HG02759 (cell line): ENCODE measurements around the gene DYNC2H1.

ENCODE experiments used
- ATAC-seq: cut with Tn5 transposase; IDR thresholded peaks from one replicate; pipeline ENCODE4 v1.9.1; 2021; ENCODE audit warnings: mild to moderate bottlenecking, moderate library complexity; ENCODE audit not compliant: unreplicated experiment

DYNC2H1 gene

GRCh38 chr11:103441021-103441420 is 331.8 kb downstream of the DYNC2H1 start:
- ATAC-seq: no peak

- ATAC-seq: no peak
These were observed 339.7 kb downstream of the DYNC2H1 start for GRCh38 chr11:103448966-103449365.

GRCh38 chr11:103450241-103450640 is 341.0 kb downstream of the DYNC2H1 start:
- no peak for ATAC-seq

GRCh38 chr11:103453126-103453525 is 343.9 kb downstream of the DYNC2H1 start:
- no peak for ATAC-seq

GRCh38 chr11:103453915-103454709 is 344.9 kb downstream of the DYNC2H1 start:
- no peak for ATAC-seq

GRCh38 chr11:103464420-103464819 is 355.2 kb downstream of the DYNC2H1 start:
- no peak for ATAC-seq

GRCh38 chr11:103465555-103466140 is 356.4 kb downstream of the DYNC2H1 start:
- no peak for ATAC-seq

- no peak for ATAC-seq
These were observed 362.3 kb downstream of the DYNC2H1 start for GRCh38 chr11:103471546-103471945.

- no peak for ATAC-seq
These were observed 367.6 kb downstream of the DYNC2H1 start for GRCh38 chr11:103476874-103477273.

GRCh38 chr11:103480421-103480820 is 371.2 kb downstream of the DYNC2H1 start:
- ATAC-seq: no peak

- ATAC-seq: no peak
These were observed 374.8 kb downstream of the DYNC2H1 start for GRCh38 chr11:103483996-103484395.

GRCh38 chr11:103484545-103484944 is 375.3 kb downstream of the DYNC2H1 start:
- ATAC-seq: no peak

GRCh38 chr11:103486604-103487003 is 377.4 kb downstream of the DYNC2H1 start:
- no peak for ATAC-seq

- ATAC-seq: no peak
These were observed 377.9 kb downstream of the DYNC2H1 start for GRCh38 chr11:103487113-103487512.

- ATAC-seq: no peak
These were observed 378.8 kb downstream of the DYNC2H1 start for GRCh38 chr11:103488031-103488461.

- no peak for ATAC-seq
These were observed 379.4 kb downstream of the DYNC2H1 start for GRCh38 chr11:103488579-103488978.

- no peak for ATAC-seq
These were observed 382.6 kb downstream of the DYNC2H1 start for GRCh38 chr11:103491777-103492176.

GRCh38 chr11:103494491-103494890 is 385.3 kb downstream of the DYNC2H1 start:
- no peak for ATAC-seq

- no peak for ATAC-seq
These were observed 388.0 kb downstream of the DYNC2H1 start for GRCh38 chr11:103497268-103497667.

- ATAC-seq: no peak
These were observed 390.6 kb downstream of the DYNC2H1 start for GRCh38 chr11:103499710-103500340.

- ATAC-seq: no peak
These were observed 406.1 kb downstream of the DYNC2H1 start for GRCh38 chr11:103515283-103515682.

GRCh38 chr11:103520792-103521191 is 411.6 kb downstream of the DYNC2H1 start:
- no peak for ATAC-seq
